HFFc6 (cell line): ENCODE results near the gene FN3KRP. TPM values are rescaled to one million over a fixed set of nuclear protein-coding genes. Genes with fewer than 3 reads are reported as not detected.

Experiments used
- DNase-seq: peaks from one replicate; pipeline ENCODE4 v3.0.0-alpha.2; 2018
- H3K27ac Mint-ChIP-seq: 2 replicates; pipeline ENCODE4 v1.8.0; 2020; ENCODE audit warnings: mild to moderate bottlenecking, mixed read lengths
- H3K27me3 Mint-ChIP-seq: 2 replicates; pipeline ENCODE4 v1.8.0; 2021; ENCODE audit warnings: mild to moderate bottlenecking, moderate library complexity, mixed read lengths; ENCODE audit not compliant: insufficient read depth
- H3K36me3 Mint-ChIP-seq: 2 replicates; pipeline ENCODE4 v1.8.0; 2021; ENCODE audit warnings: low read depth, mixed read lengths
- H3K4me1 Mint-ChIP-seq: 2 replicates; pipeline ENCODE4 v1.8.0; 2020; ENCODE audit warnings: low read depth, mixed read lengths
- H3K4me3 Mint-ChIP-seq: 2 replicates; pipeline ENCODE4 v1.8.0; 2020; ENCODE audit warnings: mild to moderate bottlenecking, moderate library complexity, mixed read lengths
- H3K9me3 Mint-ChIP-seq: 2 replicates; pipeline ENCODE4 v1.8.0; 2020; ENCODE audit warnings: mild to moderate bottlenecking, mixed read lengths
- total RNA-seq, 6 experiments: library from RNA; stranded (reverse); fragmentation: NEBNext Ultra II Directional; extraction: Animal tissue kit (Norgen Biotek cat#: 25700); gene quantifications; 2 replicates in 1 of 6; 3 replicates in 5 of 6; pipeline ENCODE4 v1.2.3, GENCODE V29; 2021
- TF ChIP-seq, protein P1 (sequence below): fragments of 200-600 bp; sonication (generic); IDR thresholded peaks from 2 replicates; pipeline ENCODE4 v1.5.0; 2021; ENCODE audit warnings: antibody characterized with exemption, mild to moderate bottlenecking

Gene FN3KRP
- total RNA-seq, 6 experiments from 2014 or later = 27.7 to 36.3 (median 33.7) TPM

DNA sequence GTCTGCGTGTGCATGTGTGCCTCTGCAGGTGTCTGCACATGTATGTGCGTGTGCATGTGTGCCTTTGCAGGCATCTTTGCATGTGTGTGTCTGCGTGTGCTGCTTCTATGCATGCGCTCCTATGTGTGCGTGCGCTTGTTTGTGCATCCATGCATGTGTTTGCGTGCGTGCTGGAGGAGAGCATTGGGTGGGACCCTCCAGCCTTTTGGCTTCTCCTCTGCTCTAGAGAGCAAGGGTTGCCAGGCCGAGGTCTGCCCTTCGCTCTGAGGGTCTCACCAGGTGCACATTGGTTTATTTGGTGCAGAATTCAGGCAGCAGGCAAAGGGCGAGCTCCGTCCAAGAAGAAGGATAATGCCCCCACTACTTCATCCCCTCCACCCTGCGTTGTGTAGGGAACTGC, 17.0 kb upstream of the FN3KRP start:
- H3K4me3 Mint-ChIP-seq = peak overlapping the region; percentile 86
- H3K27ac Mint-ChIP-seq = no peak overlapping the region
- H3K36me3 Mint-ChIP-seq = peaks cover 10% of the 10 kb centered on the region
- TF ChIP-seq, protein P1, sequence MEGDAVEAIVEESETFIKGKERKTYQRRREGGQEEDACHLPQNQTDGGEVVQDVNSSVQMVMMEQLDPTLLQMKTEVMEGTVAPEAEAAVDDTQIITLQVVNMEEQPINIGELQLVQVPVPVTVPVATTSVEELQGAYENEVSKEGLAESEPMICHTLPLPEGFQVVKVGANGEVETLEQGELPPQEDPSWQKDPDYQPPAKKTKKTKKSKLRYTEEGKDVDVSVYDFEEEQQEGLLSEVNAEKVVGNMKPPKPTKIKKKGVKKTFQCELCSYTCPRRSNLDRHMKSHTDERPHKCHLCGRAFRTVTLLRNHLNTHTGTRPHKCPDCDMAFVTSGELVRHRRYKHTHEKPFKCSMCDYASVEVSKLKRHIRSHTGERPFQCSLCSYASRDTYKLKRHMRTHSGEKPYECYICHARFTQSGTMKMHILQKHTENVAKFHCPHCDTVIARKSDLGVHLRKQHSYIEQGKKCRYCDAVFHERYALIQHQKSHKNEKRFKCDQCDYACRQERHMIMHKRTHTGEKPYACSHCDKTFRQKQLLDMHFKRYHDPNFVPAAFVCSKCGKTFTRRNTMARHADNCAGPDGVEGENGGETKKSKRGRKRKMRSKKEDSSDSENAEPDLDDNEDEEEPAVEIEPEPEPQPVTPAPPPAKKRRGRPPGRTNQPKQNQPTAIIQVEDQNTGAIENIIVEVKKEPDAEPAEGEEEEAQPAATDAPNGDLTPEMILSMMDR = no peak
- H3K27me3 Mint-ChIP-seq = peaks cover 7% of the 10 kb centered on the region
- no peak for DNase-seq
- peaks cover 16% of the 10 kb centered on the region for H3K9me3 Mint-ChIP-seq
- H3K4me1 Mint-ChIP-seq = peaks cover 6% of the 10 kb centered on the region; the same call in 1 of the 2 replicates

DNA sequence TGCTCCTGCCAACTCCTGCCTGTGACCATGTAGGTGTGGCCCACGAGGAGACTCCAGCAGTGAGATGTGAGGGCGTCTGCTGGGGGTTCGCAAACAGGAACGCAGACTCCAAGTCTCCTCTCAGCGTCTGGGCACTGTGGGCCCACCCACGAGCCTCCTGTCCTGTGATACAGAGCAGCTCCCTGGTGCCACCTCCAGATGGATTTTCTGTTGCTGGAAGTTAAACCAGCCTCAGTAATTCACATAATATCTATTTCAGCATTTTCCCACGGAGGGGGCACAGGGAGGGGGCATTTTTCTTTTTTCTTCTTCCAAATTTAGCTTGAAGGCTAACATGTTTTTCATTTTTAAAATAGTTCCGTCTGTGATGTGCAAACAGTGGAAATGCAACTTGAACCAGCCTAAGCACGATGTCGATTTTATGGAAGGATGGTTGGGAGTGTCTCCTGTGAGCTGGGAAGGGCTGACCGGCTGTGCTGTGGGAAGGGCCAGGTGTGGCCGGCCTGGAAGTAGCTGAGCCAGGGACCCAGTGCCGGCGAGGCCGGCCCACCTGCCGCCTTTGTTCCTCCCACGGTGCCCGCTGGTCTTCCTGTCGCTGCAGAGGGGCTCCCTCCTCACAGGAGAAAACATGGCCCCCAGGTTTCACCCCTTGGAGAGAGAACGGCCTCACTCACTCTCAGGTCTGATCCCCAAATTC, 14.1 kb upstream of the FN3KRP start:
- Mint-ChIP-seq H3K9me3 (no peaks in the 10 kb centered on the region), H3K36me3 (no peaks in the 10 kb centered on the region), H3K27me3 (peaks cover 10% of the 10 kb centered on the region), H3K4me1 (peaks cover 6% of the 10 kb centered on the region; the same call in 1 of the 2 replicates), H3K27ac (no peak overlapping the region), H3K4me3 (no peak overlapping the region)
- TF ChIP-seq, protein P1 = no peak
- no peak for DNase-seq

DNA sequence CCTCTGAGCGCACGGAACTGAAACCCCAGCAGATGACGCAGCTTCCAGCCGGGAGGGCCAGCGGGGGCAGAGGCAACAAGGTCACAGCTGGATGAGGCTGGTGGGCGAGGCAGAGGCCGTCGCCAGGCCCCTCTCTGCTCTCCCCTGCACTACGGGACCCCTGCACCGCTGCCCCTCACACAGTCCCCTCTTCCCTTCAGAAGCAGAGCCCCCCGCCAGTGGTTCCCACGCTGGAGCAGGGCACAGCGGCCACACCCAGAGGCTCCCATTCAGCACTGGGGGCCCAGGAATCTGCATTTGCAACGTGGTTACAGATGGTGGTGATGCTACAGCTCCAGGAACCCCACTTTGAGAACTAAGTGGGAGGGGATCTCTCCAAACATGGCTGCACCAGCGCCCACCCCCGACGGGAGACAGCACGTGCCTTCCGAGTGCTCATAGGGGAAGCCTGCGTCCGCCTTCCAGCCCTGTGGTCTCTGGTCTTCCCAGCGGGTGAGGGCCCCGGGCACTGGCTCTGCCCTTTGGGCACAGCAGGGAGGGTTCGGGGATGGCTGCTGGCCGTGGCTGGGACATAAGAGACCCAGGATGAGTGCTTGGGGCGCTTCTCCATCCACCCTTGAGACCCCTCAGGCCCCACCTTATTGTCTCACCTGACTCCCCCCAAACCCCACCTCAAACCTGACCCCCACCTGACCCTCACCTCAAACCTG, 13.3 kb upstream of the FN3KRP start:
- no peak overlapping the region for H3K27ac Mint-ChIP-seq
- TF ChIP-seq, protein P1 = no peak
- no peaks in the 10 kb centered on the region for H3K36me3 Mint-ChIP-seq
- no peak overlapping the region for H3K4me3 Mint-ChIP-seq
- peaks cover 10% of the 10 kb centered on the region for H3K4me1 Mint-ChIP-seq
- no peak for DNase-seq
- peaks cover 10% of the 10 kb centered on the region for H3K27me3 Mint-ChIP-seq
- no peaks in the 10 kb centered on the region for H3K9me3 Mint-ChIP-seq

DNA sequence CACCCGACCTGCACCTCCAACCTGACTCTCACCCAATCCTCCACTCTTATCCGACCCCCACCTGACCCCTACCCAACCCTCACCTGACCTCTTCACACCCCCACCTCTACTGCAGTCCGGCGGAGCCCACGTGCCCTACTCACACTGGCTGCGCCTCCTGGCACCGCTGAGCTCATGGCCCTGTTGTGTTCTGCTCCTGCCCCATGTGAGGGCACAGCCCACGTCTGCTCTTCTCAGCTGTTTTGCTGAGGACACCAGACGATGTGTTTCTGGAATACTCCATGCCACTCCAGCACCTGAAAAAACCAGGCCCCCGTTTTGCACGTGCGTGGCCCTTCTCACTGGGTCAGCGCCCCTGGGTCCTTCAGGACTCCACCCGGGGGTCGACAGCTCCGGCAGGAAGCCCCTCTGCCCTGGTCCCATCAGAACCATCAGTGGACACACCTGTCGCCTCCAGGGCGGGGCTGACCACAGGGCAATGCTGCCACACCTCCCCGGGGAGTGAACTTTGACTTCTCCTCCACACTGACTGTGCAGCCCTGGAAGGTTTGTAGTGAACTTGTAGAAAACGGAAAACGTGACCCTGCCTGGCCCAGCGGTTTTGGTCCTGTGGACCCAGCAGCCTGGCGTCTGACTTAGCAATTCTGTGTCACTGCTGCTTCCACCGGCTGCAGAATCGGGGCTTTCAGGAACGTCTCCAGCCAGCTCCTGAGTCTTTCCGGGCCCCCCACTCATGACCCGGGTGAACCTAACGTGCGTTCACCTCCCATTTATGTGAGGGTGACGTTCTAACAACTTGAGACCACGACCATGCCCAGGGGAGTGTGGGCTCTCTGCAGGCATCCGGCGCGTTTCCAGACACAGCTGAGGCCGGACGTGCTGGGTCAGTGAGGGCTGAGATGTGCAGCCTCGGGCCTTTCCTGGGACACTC, 12.3 kb upstream of the FN3KRP start:
- H3K27ac Mint-ChIP-seq = no peak overlapping the region
- DNase-seq = no peak
- H3K27me3 Mint-ChIP-seq = peaks cover 10% of the 10 kb centered on the region

DNA sequence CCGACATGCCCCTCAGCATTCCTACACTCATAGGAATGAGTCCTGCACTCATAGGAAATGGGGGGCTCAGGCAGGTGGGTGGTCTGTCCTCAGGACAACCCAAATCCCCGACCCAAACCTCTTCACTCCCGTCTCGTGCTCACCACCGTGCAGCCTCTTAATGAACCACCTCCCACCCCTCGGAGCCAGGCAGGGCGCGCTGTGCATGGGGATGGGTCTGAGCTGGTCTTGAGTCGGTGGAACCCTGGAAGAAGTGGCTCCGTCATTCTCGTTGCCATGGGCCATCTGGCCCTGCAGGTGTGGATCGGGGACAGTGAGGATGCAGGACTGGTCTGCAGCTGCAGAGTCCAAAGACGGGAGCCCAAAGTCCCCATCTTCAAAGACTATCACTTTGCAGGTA, 11.6 kb upstream of the FN3KRP start:
- no peaks in the 10 kb centered on the region for H3K36me3 Mint-ChIP-seq

More for the DNA sequence above, 12.3 kb upstream of the FN3KRP start:
- H3K9me3 Mint-ChIP-seq = no peaks in the 10 kb centered on the region
- H3K4me1 Mint-ChIP-seq = peaks cover 11% of the 10 kb centered on the region
- no peak overlapping the region for H3K4me3 Mint-ChIP-seq
- H3K36me3 Mint-ChIP-seq = no peaks in the 10 kb centered on the region
- TF ChIP-seq, protein P1 = no peak

More for the DNA sequence above, 11.6 kb upstream of the FN3KRP start:
- Mint-ChIP-seq H3K27me3 (peaks cover 10% of the 10 kb centered on the region), H3K4me1 (peaks cover 6% of the 10 kb centered on the region), H3K9me3 (no peaks in the 10 kb centered on the region), H3K27ac (no peak overlapping the region), H3K4me3 (no peak overlapping the region)
- DNase-seq = no peak
- TF ChIP-seq, protein P1 = no peak
